NCI-H2227 treated with DMSO at 0.1 percent for 48 hours (cell line): ENCODE results near the gene CRTC2.

Experiments used
- DNase-seq: peaks from one replicate; lab custom pipeline; 2025; lab: John Stamatoyannopoulos, UW

CRTC2 gene

DNA sequence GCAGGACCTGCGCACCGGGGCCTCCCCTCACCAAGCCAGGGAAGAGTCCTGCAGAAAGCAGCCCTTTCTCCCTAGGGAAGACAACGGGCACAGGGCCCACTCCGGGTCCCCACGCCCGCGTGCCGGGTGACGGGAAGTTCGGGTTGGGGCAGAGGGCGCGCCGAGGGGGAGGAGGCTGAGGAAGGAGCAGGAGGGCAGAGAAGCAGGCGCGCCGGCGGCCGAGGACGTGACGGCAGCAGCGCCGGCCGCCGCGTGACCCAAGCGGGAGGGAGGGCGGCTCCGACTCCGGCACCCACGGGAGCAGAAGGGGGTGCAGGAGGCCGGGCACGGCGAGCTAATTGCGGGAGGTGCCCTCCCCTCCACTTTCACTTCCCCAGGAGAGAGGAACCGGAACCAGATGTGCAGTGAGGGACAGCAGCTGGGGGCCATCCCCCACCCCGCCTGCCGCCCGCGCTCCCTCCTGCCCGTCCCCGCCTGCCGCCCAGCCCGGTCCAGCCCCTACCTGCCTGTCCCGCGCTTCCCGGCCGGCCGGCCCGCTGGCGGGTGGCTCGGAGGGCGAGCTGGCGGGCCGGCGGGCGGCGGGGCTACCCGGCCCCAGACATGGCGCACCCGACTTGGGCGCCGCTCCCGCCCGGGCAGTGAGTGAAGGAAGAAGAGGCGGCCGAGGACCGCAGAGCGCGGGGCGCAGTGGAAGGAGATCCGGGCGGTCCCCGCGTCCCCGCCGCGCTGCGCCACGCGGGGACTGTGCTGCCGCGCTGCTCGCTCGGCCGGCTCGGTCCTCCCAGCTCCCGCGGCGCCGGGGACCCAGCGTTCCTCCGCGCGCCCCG lies 12.4 kb downstream of the CRTC2 start:
- peak; percentile 22 for DNase-seq

DNA sequence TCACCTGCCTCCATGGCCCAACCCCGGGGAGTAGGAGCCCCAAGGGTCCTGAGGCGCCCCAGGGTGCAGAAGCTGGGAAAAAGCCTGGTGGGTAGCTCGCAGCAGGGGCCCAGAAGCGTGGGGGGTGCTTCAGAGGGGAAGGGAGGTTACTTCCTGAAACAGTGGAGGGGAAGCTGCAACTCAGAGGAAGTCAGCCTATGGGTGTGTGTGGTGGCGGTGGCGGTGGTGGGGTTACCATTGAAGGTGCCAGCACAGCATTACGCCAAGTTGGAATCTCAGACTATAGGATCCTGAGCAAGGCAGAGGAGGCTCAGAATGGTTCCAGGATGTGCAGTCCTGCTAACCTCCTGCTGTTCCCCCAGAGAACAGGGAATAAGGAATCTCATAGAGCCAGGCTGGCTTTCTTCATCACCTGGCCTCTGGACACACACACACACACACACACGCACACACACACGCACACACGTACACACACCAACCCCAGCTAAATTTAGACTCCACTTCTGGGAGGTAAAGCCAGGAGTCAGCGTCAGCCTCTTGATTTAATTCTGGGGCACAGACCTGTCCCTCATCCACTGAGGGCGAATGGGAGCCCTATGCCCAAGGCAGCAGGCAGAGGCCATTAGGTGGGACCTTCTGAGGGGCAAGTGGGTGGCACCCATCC lies 13.1 kb downstream of the CRTC2 start:
- peak; percentile 27 for DNase-seq

DNA sequence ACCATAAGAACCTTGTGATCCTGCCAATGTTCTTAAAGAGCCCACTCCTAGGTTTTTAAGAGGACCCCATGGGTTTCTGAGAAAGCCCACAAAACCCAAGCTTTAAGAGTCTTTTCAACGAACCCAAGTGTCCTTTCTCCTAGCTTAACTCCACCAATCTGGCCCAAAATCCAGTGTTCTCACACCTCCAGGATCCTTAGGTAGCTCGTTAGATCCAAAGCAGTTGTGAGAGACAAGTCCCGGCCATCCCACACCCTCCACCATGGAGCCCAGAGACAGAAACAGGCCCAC lies 13.6 kb downstream of the CRTC2 start:
- DNase-seq = no peak

DNA sequence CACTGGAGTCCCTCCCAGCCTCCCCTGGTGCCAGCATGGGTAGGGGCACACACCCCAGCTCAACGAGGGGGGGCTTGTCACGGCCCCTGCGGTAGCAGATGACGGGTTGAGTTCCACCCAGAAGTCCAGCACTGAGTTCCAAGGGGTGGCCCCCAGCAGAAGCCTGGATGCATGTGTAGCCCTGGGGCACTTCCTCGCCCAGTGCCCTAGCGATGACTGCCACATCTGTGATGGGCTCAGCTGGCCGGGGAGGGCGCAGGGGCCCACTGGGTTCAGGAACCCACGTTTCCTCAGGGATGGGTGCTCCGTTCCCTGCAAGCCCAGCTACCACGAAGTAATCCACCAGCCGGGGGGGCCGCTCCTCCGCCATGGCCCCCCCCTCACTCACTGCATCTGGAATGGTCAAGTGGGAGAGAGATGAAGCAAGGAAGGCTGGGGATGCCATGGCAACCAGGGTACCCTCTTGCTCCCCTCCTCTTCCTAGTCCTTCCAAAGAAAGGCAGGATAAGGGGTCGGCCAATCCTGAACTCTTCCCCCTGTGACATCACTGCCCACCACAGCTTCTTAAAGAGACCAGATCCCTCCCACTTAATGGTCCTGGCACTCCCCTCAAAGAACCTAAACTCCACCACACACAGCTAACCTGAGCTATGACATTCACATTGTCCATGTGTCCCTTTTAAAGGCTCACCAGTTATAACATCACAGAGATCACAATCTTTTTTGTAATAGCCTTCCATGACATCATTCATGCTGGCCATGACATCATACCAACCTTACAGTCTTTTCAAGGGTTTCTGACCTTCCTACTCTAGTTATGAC lies 14.2 kb downstream of the CRTC2 start:
- DNase-seq = no peak

DNA sequence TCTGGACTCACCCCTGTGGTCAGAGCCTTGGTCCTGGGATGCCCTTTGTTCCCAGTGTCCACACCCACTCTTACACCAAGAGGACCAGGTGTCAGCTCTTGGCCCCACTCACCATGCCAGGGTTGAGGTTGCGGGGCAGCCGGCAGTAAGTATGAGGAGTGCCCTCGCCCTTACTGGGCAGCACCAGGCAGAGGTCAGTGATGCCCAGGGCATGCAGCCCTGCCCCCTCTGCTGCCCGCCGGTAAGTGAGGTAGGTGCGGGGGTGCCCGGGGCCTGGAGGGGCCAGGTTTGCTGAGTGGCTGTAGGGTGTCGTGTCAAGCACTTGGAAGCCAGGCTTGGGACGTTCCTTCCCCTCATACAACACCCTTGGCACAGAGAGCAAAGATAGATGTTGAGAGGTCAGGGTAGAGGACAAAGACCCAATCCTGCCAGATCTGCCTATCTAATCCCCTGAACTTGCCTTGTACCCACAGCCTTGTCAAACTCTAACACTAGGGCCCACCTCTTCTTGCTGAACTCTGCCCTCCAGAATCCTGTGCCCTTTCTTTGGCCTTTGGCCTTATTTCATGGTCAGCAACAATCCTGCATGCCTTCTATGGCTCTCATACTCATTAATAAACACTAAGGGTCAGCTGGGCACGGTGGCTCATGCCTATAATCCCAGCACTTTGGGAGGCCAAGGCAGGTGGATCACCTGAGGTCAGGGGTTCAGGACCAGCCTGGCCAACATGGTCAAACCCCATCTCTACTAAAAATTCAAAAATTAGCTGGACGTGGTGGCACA lies 15.5 kb downstream of the CRTC2 start:
- DNase-seq = no peak

DNA sequence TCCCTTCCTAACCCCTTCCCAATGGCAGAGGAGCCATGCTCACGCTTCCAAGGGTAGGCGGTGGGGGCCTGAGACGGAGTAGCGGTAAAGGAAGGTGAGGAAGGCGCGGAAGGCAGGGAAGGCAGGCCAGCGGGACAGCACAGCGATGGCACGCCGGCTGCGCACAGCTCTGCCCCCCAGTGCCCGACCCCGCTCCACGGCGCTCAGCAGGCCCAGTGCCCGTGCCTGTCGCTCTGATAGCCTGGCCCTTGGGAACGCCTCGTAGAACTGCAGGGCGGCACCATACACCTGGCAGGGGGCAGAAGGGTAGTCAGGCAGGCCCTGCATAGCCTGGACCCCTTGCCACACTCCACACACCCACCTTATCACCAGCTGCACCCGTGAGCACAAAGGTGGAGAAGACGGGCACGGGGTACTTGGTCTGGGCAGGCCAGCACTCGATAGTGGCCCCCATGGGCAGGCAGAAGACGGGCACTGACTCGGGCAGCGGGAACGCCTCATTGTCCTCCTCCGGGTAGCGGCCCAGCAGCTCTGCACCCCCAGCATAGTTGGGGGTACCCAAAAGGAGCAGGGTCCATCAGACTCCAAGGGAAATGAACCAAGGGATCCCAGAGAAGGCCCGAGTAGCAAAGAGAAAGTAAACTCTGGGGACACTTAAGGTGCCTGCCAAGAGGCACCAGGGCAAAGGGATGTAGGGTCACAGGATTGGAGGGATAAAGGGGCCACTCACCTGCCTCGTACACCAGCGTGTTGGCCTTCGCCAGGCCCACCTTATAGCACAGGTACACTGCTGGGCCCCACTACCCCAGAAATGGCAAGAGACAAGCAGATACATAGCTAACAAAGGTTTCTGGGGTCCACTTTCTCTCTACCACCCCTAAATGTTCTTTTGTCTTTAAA lies 16.3 kb downstream of the CRTC2 start:
- no peak for DNase-seq

DNA sequence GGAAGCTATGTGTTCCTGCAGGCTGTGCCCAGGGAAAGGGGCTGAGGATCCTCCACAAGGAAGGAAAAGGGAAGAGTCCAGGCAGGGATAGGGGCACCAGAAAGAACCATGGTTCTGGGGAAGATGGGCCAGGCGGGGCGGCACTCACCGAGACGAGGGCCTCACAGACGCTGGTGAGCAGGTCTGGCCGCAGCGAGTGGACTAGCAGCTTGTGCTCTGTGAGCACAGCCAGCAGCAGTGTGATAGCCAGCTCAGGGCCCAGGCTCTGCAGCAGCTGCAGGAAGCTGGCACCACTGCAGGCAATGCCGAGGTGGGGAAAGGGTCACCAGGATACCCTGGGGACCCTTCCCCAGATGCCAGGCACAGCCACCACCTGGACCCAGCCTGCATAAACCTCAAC lies 17.7 kb downstream of the CRTC2 start:
- no peak for DNase-seq

DNA sequence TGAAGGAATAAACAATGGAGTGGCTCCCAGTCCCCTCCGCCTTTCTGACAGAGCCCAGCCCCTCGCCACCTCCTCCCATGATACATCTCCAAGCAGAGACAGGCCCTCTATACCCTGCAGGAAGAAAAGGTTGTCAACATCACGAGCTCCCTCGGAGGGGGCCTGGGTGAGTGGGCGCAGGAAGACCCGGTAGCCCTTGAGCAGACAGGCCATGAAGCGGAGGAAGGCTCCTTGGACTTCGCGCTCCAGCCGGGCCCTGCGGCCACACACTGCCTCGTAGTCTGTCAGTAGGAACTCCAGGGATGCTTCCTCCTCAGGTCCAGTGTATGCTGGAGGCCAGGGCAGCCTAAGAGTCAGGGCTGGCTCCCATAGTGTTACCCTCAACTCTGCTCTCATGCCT lies 18.9 kb downstream of the CRTC2 start:
- DNase-seq = no peak

DNA sequence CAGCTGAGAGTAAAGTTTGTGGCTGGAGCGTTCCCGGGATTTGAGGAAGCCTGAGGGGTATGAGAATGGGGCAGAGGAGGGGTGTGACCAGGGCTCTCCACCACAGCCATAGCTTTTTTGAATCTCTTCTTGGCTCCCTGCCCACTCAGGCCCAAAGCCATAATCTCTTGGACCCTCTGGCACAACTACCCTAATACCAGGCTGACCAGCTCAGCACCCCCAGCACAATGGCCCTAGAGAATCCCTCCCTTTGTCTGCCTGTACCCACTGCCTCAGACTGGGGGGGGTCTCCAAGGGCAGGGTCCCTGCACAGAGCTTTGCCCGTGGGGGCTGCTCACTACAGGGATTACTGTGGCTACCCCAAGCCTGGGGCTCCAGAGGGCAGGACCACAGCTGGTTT lies 19.4 kb downstream of the CRTC2 start:
- no peak for DNase-seq

DNA sequence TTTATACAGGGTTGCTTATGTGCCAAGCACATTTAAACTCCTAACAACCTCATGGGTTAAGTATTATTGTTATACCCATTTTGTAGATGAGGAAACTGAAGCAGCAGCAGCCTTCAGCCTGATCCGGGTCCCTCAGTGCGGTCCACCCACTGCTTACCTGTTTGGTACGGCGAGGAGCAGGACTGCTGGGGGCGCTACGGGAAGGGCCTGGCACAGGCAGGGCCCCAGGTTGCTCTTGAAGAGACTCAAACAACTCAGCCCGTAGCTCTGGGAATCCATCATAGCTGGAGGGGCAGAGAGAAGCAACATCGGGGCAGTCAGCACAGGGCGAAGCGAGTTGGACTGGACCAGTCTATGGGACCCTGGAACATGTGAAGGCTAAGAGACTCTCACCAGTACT lies 21.1 kb downstream of the CRTC2 start:
- DNase-seq = no peak

DNA sequence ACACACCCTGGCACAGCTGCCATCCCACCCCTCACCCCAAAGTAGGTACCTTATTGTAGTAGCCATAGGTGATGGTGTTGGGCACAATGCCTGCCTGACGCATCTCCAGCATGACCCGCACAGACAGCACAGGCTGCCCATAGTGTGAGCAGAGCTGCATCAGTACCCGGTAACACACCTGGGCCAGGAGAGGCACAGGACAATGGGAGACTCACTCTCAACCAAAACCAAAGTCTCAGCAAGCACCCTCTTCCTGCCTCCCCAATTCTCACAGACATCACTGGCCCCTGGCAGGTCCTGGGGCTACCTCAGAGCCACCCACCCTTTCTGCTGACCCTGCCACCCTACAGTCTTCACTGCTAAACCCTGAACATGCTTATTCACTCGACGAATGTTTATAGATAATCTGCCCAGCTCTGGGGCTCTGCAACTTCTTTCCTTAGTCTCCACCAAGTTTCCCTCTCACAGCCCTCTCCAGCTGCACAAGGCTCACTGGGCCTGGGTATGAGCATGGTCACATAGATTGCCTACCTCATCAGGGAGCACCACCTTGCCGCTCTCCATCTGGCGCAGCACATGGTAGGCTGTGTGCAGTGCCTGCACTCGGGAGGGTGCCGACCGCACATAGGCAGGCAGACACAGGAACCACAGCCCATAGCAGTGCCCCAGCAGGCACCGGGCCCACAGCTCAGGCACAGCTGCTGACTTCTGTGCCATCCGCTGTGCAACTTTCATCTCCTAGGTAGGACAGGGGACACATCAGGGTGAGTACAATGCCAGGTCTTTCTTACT lies 22.2 kb downstream of the CRTC2 start:
- DNase-seq = no peak

DNA sequence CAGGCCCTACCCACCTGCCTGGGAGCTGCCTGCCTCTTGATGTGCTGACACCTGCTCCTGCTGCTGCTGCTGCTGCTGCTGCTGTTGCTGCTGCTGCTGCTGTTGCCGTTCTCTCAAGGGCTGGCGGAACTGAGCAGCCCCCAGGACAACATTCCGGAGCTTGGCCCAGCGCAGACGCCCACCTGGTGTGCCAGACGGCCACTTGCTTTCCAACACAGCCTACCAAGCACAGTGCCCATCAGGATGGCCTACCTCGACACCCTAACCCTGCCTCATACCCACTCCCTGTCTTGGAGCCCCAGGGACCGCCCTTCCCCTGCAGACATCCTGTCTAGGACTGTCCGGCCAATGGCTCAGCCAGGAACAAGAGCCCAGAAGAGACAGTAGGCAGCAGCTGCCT lies 23.7 kb downstream of the CRTC2 start:
- no peak for DNase-seq

DNA sequence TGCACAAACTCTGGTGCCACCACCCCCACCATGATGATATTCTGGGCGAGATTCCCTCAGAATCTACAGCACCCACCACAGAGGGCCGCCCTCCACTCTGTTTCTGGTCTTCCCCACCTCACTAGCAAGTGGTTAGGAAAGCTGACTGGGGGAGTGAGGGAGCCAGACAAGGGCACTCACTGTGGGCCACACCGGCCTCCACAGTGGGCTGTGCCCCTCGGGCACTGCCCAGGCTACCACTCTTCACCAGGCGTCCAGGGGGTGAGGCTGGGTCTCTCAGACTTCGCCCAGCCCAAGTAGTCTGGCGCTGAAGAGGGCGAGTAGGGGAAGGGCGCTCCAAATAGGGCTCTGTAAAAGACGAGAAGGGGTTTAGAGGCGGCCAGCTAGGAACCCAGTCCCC lies 24.5 kb downstream of the CRTC2 start:
- no peak for DNase-seq

DNA sequence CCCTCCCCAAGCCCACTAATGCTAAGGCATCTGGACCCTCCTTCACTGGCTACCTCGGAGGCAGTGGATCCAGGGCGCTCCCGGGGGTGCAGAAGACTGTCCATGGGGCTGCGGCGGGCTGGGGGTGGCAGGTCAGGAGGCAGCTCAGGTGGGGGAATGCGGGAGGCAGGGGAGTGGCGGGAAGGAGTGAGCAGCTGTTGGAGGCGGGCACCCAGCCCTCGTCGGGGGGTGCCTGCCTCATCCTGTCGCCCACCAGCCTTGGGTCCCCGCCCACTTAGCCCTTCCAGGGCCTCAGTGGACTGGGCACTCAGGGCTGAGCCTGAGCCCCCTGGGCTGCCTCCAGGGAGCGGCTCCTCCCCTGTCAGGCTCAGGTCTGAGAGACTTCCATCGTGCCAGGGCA lies 25.0 kb downstream of the CRTC2 start:
- no peak for DNase-seq

DNA sequence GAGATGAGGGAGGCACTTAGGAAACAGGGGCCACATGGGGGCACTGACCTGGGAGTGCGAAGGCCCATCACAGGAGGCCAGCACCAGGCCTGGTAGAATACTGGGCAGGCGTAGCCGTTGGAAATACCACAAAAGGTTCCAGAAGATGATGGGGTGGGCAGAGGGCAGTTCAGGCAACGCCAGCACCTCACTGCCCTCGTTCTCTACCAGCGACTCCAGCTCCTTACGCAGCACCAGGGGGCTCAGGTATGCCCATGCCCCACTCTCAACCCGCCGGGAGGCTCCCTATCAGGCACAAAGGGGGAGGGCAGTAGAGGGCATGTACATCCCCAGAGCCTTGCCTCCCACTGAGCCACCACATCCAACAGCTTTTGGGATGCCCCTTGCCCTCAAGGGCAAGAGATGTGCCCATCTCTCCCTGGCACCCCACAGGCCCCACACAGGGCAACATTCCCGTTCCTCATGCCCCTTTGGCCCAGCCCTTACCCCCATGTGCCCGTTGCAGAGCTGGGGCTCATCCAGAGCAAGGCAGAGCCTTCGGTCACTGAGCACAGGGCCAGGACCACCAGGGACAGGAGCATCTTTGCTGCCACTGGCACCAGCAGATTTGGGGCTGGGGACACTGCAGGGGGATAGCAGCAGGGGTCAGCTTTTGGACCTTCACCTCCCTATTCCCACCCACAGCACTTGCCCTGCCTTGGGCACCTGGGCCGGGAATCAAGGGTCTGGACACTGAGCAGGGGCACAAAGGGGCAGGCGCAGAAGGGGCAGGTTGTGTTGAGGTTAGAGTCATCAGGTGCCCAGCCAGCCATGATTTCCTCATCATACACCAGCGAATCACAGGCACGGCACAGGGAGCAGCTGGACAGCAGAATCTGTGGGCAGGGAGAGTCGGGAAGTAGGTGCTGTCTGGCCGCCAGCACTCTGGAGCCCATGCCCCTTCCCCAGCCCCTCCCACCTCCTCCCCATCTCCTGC lies 26.0 kb downstream of the CRTC2 start:
- no peak for DNase-seq

DNA sequence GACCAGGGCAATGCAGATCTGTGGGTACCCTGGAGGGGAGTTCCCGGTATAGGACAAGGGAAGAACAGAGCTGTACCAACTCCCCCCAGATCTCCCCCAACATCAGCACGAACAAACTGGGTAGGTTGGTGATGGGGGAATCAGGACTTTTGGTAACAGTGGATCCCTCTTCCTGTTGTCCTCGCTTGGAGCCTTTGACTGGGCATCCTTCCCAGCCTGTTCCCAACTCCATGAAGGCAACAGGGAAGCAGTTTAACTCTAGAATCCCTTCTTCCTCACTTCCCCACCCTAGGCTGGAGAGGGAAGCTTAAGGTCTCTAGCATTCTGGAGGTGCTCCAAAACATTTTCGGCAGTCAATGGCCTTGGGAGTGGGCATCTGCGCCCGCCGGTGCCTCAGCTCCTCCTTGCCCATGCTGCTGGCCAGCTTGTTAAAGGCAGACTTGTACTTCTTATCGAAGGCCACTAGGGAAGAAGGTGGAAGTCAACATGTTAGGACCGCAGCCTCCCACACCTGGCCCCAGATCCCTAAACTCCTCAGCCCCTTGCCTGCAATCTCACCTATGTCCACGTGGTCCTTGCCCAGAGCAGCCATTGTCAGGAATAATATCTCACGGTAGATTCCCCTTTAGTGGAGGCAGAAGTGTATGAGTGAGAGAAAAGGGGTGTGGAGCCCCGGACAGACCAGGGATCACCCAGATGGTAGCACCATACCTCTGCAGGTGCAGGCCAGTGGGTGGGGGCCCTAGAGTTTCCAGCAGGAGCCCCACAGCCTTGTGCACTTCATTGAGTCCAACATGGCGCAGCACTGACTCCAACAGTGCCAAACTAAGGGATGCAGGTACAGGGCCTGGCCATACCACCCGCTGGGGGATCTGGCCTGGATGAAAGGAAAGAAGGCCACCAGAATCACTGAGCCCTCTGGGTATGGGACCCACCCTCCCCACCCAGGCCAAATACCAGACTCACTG lies 28.1 kb downstream of the CRTC2 start:
- no peak for DNase-seq

DNA sequence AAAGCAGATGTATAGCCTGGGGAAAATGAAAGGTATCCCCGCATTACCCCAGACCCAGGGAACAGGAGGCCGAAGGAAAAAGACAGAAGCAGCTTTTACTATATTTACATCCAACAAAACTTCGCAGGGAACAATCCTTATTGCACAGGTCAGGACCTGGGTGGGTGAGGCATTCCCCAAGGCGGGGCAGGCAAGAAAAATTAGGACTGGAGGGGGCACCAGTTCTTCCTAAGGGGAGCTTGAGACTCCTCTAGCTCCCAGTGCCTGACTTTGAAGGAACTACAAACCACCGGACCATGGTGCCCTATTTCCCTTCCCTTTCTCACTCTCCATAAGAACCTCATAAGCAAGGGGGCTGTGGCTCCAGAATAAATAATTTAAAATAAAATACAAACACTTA lies 29.0 kb downstream of the CRTC2 start:
- no peak for DNase-seq

DNA sequence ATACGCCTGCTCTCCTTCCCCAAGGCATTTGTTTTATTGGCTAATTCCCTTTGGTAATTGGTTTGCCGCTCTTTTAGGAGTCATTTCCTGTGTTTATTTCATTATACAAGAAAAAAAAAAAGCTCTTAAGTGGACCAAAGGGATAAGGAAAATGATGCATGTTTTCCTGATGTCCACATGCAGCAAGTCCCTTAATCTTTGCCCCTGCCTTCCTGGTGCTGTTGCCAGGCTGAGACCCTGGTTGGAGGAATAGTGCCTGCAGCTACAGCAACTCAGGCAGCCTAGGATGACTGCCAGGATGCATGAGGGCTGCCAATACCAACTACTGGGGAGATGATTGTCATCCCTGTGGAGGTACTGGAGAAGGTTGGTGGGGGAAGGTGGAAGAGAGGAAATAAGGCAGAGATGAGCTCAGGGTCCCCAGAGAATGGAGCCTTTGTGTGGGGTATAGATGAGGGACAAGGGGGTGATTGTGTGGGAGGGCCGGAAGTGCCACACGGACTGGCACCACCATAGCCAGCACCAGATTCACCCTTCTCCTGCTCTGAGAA lies 29.5 kb downstream of the CRTC2 start:
- no peak for DNase-seq
